Measurements from ENCODE around the gene ARL13A. TPM values are rescaled to one million over a fixed set of nuclear protein-coding genes. Genes with fewer than 3 reads are reported as not detected.

The ARL13A gene
- total RNA-seq (2014; rRNA removed; shearing (Covaris generic)) (not detected in 2 replicates), polyA plus RNA-seq (2016; fragmentation: Nextera tagmentation; extraction: Ambion mirVana) (not detected in 2 replicates)

- Histone ChIP-seq H3F3A (ENCODE audit: insufficient read depth) (no peaks in the 10 kb centered on the region), H3K4me1 (ENCODE audit: insufficient read depth) (no peaks in the 10 kb centered on the region), H3K9ac (no peak within 1 kb of the TSS), H3K27ac (no peak within 1 kb of the TSS), H3K79me2 (ENCODE audit: insufficient read depth) (no peaks in the 10 kb centered on the region), H3K4me2 (ENCODE audit: unreplicated experiment) (no peak within 1 kb of the TSS), H3K36me3 (ENCODE audit: low read depth) (no peaks in the 10 kb centered on the region), H3K9me2 (ENCODE audit: insufficient read depth) (no peaks in the 10 kb centered on the region), H3K4me3 (no peak within 1 kb of the TSS), H3K9me3 (ENCODE audit: low read depth) (no peaks in the 10 kb centered on the region), H2AFZ (no peak within 1 kb of the TSS), H3K27me3 (replicated peaks; ENCODE audit: insufficient read depth) (no peaks in the 10 kb centered on the region), H4K20me1 (ENCODE audit: insufficient read depth) (no peaks in the 10 kb centered on the region)
- in situ Hi-C loops (cut with MboI) = no loop called here
- no peak for DNase-seq
- 80 to 82% methylated on average over 2 of the region's 2 CpGs for WGBS, 2 experiments (ENCODE audit: low coverage in 1 of 2, low lambda C conversion rate in 2 of 2, missing lambda C conversion rate in 2 of 2)
- TF ChIP-seq EZH2phosphoT487 (IDR thresholded peaks at IDR 0.05; ENCODE audit: insufficient read depth, low read depth) = no peak
- TF ChIP-seq EZH2 (IDR thresholded peaks at IDR 0.05; ENCODE audit: insufficient read depth, poor library complexity, severe bottlenecking) = no peak
Measured at GRCh38 chrX:100969408-100969807, at the start of gene ARL13A. TSS of gene ARL13A (plus strand) at chrX:100969708. CDS start at chrX:100973690, 3,982 bp downstream.

DNA sequence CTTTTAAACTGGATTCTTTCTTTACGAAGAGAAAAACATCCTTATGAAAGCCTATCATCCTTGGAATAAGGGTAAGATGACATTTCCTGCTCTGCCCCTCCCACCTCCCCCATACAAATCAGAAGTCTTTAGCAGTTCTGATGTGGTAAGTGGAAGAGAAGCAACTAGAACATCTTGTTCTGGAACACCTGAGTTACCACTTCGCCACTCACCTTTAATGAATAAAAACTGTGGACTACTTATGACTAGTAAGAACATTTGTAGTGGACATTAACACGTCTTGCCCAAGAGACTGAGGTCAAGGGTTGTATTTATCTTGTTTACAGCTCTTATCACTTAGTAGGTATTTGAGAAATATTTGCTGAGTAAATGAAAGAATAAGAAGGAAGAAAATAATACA lies 45.1 kb upstream of the ARL13A start:
- H3K4me3 ChIP-seq = no peak overlapping the region
- in situ Hi-C loops (cut with MboI) = no loop called here
- H3K27me3 ChIP-seq (replicated peaks; ENCODE audit: insufficient read depth) = no peaks in the 10 kb centered on the region
- DNase-seq = no peak
- H3K9ac ChIP-seq = no peak overlapping the region
- TF ChIP-seq EZH2phosphoT487 (IDR thresholded peaks at IDR 0.05; ENCODE audit: insufficient read depth, low read depth) (no peak), EZH2 (IDR thresholded peaks at IDR 0.05; ENCODE audit: insufficient read depth, poor library complexity, severe bottlenecking) (no peak)
- H3K4me1 ChIP-seq (ENCODE audit: insufficient read depth) = peaks cover under 1% of the 10 kb centered on the region; the same call in 1 of the 2 replicates
- no peaks in the 10 kb centered on the region for H3K36me3 ChIP-seq (ENCODE audit: low read depth)
- no peaks in the 10 kb centered on the region for H4K20me1 ChIP-seq (ENCODE audit: insufficient read depth)
- H3K9me3 ChIP-seq (ENCODE audit: low read depth) = no peaks in the 10 kb centered on the region
- no peak overlapping the region for H3K4me2 ChIP-seq (ENCODE audit: unreplicated experiment)
- no peaks in the 10 kb centered on the region for H3F3A ChIP-seq (ENCODE audit: insufficient read depth)
- no peak overlapping the region for H3K27ac ChIP-seq
- WGBS, 2 experiments (ENCODE audit: low coverage in 1 of 2, low lambda C conversion rate in 2 of 2, missing lambda C conversion rate in 2 of 2) = 72 to 75% methylated on average over 3 of the region's 3 CpGs
- no peak overlapping the region for H2AFZ ChIP-seq
- no peaks in the 10 kb centered on the region for H3K79me2 ChIP-seq (ENCODE audit: insufficient read depth)
- no peaks in the 10 kb centered on the region for H3K9me2 ChIP-seq (ENCODE audit: insufficient read depth)

GRCh38 chrX:100926453-100926852 lies 43.1 kb upstream of the ARL13A start:
- Histone ChIP-seq H3K27me3 (replicated peaks; ENCODE audit: insufficient read depth) (no peaks in the 10 kb centered on the region), H3F3A (ENCODE audit: insufficient read depth) (no peaks in the 10 kb centered on the region), H3K79me2 (ENCODE audit: insufficient read depth) (no peaks in the 10 kb centered on the region), H3K4me2 (ENCODE audit: unreplicated experiment) (no peak overlapping the region), H3K36me3 (ENCODE audit: low read depth) (no peaks in the 10 kb centered on the region), H3K9me2 (ENCODE audit: insufficient read depth) (no peaks in the 10 kb centered on the region), H2AFZ (no peak overlapping the region), H3K4me3 (no peak overlapping the region), H3K9me3 (ENCODE audit: low read depth) (no peaks in the 10 kb centered on the region), H3K27ac (no peak overlapping the region), H4K20me1 (ENCODE audit: insufficient read depth) (no peaks in the 10 kb centered on the region), H3K4me1 (ENCODE audit: insufficient read depth) (peaks cover 4% of the 10 kb centered on the region; the same call in 1 of the 2 replicates), H3K9ac (no peak overlapping the region)
- WGBS, 2 experiments (ENCODE audit: low coverage in 1 of 2, low lambda C conversion rate in 2 of 2, missing lambda C conversion rate in 2 of 2) = 48 to 53% methylated on average over 2 of the region's 2 CpGs
- DNase-seq = peak; percentile 23
- in situ Hi-C loops (cut with MboI) = no loop called here
- TF ChIP-seq EZH2 (IDR thresholded peaks at IDR 0.05; ENCODE audit: insufficient read depth, poor library complexity, severe bottlenecking) = no peak
- no peak for TF ChIP-seq EZH2phosphoT487 (IDR thresholded peaks at IDR 0.05; ENCODE audit: insufficient read depth, low read depth)

DNA sequence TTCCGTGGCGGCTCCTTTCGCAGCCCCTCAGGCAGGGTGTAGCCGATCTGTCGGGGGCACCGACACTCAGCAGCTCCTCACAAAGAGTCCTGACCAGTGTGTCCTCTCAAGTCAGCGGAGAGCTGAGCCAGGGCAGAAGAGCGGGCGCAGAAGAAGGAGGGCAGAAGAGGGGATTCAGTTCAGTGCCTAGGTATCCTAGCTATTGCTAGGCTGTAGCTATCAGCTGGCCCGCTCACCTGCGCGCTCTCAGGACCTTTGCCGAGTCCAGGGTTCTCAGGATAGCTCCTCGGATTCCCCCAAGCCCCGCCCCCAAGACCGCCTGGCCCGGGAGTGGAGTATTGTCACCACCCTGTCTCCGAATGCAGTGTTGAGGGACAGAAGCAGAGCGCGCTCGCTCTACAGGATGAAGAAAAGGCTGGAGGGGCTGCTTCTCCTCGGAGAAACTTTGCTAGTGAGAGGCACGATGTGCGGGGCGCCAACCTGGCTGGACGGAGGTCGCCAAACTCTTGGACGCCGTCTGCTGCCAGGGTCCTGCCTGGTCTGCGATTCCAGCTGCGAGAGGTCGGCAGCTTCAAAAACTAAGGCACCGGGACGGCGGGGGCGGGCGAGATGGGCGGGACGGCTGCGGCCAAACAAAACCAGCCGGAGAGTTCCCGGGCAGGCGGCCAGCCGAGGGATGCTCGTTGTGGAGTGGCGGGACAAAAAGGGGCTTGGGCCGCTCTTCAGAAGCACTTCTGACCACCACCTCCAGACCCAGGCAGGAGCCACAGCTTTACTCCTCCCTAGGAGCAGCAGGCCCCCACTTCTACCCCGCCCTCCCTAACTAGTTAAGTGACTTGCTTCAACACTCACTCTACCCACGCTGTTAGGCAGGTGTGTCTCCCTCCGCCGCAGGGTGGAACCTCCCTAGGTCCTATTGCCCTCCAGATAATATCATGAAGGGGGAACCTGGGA lies 40.6 kb upstream of the ARL13A start, which contains the start of gene XKRX:
Gene XKRX, minus strand, starts transcription at position 258 of the 954 bp plus-strand sequence. CDS start 613 bp downstream, outside the sequence.
- no peaks in the 10 kb centered on the region for H3K9me3 ChIP-seq (ENCODE audit: low read depth)
- peaks cover 4% of the 10 kb centered on the region; the same call in 1 of the 2 replicates for H3K4me1 ChIP-seq (ENCODE audit: insufficient read depth)
- no peaks in the 10 kb centered on the region for H3K9me2 ChIP-seq (ENCODE audit: insufficient read depth)
- H3K4me3 ChIP-seq = peak within 1 kb of the TSS; percentile 65
- peak within 1 kb of the TSS; percentile 73 for H2AFZ ChIP-seq
- H3K27ac ChIP-seq = no peak within 1 kb of the TSS
- no peaks in the 10 kb centered on the region for H3K27me3 ChIP-seq (replicated peaks; ENCODE audit: insufficient read depth)
- DNase-seq = peak; percentile 53
- peak within 1 kb of the TSS; percentile 61 for H3K4me2 ChIP-seq (ENCODE audit: unreplicated experiment)
- no peaks in the 10 kb centered on the region for H4K20me1 ChIP-seq (ENCODE audit: insufficient read depth)
- no peaks in the 10 kb centered on the region for H3F3A ChIP-seq (ENCODE audit: insufficient read depth)
- no peak within 1 kb of the TSS for H3K9ac ChIP-seq
- WGBS, 2 experiments (ENCODE audit: low coverage in 1 of 2, low lambda C conversion rate in 2 of 2, missing lambda C conversion rate in 2 of 2) = 3 to 7% methylated on average over 27 to 35 of the region's 51 CpGs
- in situ Hi-C loops (cut with MboI) = no loop called here
- H3K36me3 ChIP-seq (ENCODE audit: low read depth) = no peaks in the 10 kb centered on the region
- no peaks in the 10 kb centered on the region for H3K79me2 ChIP-seq (ENCODE audit: insufficient read depth)
- TF ChIP-seq EZH2phosphoT487 (IDR thresholded peaks at IDR 0.05; ENCODE audit: insufficient read depth, low read depth) = no peak
- TF ChIP-seq EZH2 (IDR thresholded peaks at IDR 0.05; ENCODE audit: insufficient read depth, poor library complexity, severe bottlenecking) = no peak
